Kidney (tissue), 14 donors: ENCODE measurements around the gene ACOT9. TPM values are rescaled to one million over a fixed set of nuclear protein-coding genes. Genes with fewer than 3 reads are reported as not detected.

Experiments
- DNase-seq, 5 donors: peaks; one replicate each; pipeline ENCODE4 v3.0.0-alpha.2; 2013 to 2020
- FAIRE-seq: peaks from 2 replicates; lab custom pipeline; 2012; peaks lifted over from hg19 to GRCh38; lab: Jason Lieb, UNC
- H3K27ac ChIP-seq, 2 donors: one replicate each; pipeline ENCODE4 v1.7.0; 2013; ENCODE audit warnings: low read depth in 2 of 2, low read length in 2 of 2, inconsistent platforms in 1 of 2
- H3K27me3 ChIP-seq: one replicate; pipeline ENCODE4 v1.7.1; 2013; ENCODE audit warnings: low read length, inconsistent platforms; ENCODE audit not compliant: control insufficient read depth, insufficient read depth
- H3K36me3 ChIP-seq, 3 donors: one replicate each; pipeline versions ENCODE4 v1.7.0 to v1.7.1; 2013; ENCODE audit warnings: low read length in 3 of 3, control low read depth in 1 of 3, inconsistent platforms in 1 of 3; ENCODE audit not compliant: insufficient read depth in 3 of 3, control insufficient read depth in 2 of 3
- H3K4me1 ChIP-seq, 3 donors: one replicate each; pipeline versions ENCODE4 v1.7.0 to v1.7.1; 2013; ENCODE audit warnings: low read length in 3 of 3, inconsistent platforms in 1 of 3, low read depth in 1 of 3; ENCODE audit not compliant: control insufficient read depth in 2 of 3, insufficient read depth in 2 of 3
- H3K4me3 ChIP-seq, 3 donors: one replicate each; pipeline versions ENCODE4 v1.7.0 to v1.8.1; 2013; ENCODE audit warnings: low read length in 3 of 3, control low read depth in 1 of 3, inconsistent platforms in 1 of 3
- H3K9ac ChIP-seq, 3 donors: one replicate each; pipeline versions ENCODE4 v1.7.0 to v1.7.1; 2013; ENCODE audit warnings: low read length in 3 of 3, control low read depth in 1 of 3, inconsistent platforms in 1 of 3
- H3K9me3 ChIP-seq, 3 donors: one replicate each; pipeline versions ENCODE4 v1.7.0 to v1.7.1; 2013; ENCODE audit warnings: low read length in 3 of 3, control low read depth in 1 of 3, inconsistent platforms in 1 of 3; ENCODE audit not compliant: control insufficient read depth in 2 of 3, insufficient read depth in 1 of 3
- CTCF ChIP-seq: IDR thresholded peaks from 3 replicates; pipeline ENCODE4 v1.5.1; 2012; ENCODE audit warnings: mild to moderate bottlenecking, moderate library complexity, borderline replicate concordance; ENCODE audit not compliant: insufficient read depth; ENCODE audit errors: extremely low read depth
- intact Hi-C: fragments of 100-400 bp; cut with DNase I; formaldehyde crosslinking; loops from one replicate; pipeline ENCODE4 v1.11.1; 2022
- polyA plus RNA-seq: library from polyadenylated mRNA; stranded (reverse); fragments of 350-450 nt; fragmentation: Illumina TruSeq; extraction: RNeasy Lipid Tissue Mini Kit (QIAGEN cat#74804); gene quantifications from one replicate; pipeline ENCODE4 v1.2.3, GENCODE V29; 2014; ENCODE audit warnings: low read depth, low replicate concordance; ENCODE audit not compliant: insufficient read depth
- total RNA-seq: library from RNA; stranded (reverse); fragmentation: NEBNext Ultra II Directional; extraction: Animal tissue kit (Norgen Biotek cat#: 25700); gene quantifications from one replicate; pipeline ENCODE4 v1.2.1, GENCODE V29; 2021
- donor health status: control.
- donor health status: control.
- donor health status: control.
- donor health status: control.
- donor health status: control.
- donor health status: DM: yes; HTN: yes; CAD: no.
- donor health status: Normal renal cell carcinoma (clear cell type).

The ACOT9 gene
- total and polyA plus RNA-seq, 2 donors from 2014 or later: 24.9 to 42.7 TPM

GRCh38 chrX:23783589-23784469 is 40.8 kb upstream of the ACOT9 start:
- FAIRE-seq: no peak
- Histone ChIP-seq H3K36me3 (peaks cover 0 to 20% (median 2%) of the 10 kb centered on the region in 3 donors), H3K27me3 (no peaks in the 10 kb centered on the region), H3K9me3 (no peaks in the 10 kb centered on the region), H3K27ac (peak overlapping the region; percentile 88 to 95), H3K4me1 (peaks cover 0 to 5% (median 0%) of the 10 kb centered on the region in 3 donors), H3K4me3 (peak overlapping the region; percentile 93 to 94 (median 93)), H3K9ac (peak overlapping the region; percentile 62 to 87 (median 87))
- intact Hi-C loops: loop anchor here (10.0 kb wide), 1 partner anchor 121 kb away; the partner anchor contains the start of genes APOO and CXorf58
- no peak for TF ChIP-seq CTCF
- DNase-seq: no peak

GRCh38 chrX:23782863-23783588 is 40.0 kb upstream of the ACOT9 start, which contains the start of gene SAT1:
SAT1 (plus strand) TSS chrX:23783173; CDS start chrX:23783352, 179 bp downstream.
- DNase-seq: peak; percentile 94 to 99 (median 95)
- Histone ChIP-seq H3K4me1 (no peaks in the 10 kb centered on the region), H3K27me3 (no peaks in the 10 kb centered on the region), H3K4me3 (peak within 1 kb of the TSS; percentile 93 to 94 (median 93)), H3K9me3 (no peaks in the 10 kb centered on the region), H3K27ac (peak within 1 kb of the TSS; percentile 91 to 95), H3K9ac (peak within 1 kb of the TSS; percentile 86 to 95 (median 92)), H3K36me3 (peaks cover 0 to 20% (median 2%) of the 10 kb centered on the region in 3 donors)
- intact Hi-C loops: loop anchor here (10.0 kb wide), 1 partner anchor 122 kb away; the partner anchor contains the start of genes APOO and CXorf58
- FAIRE-seq: peak; percentile 94
- peak; percentile 49 for TF ChIP-seq CTCF

GRCh38 chrX:23782455-23782854 is 39.4 kb upstream of the ACOT9 start:
- peak overlapping the region in 1 of 3 donors; percentile 46 for H3K9ac ChIP-seq
- intact Hi-C loops: loop anchor here (10.0 kb wide), 1 partner anchor 122 kb away; the partner anchor contains the start of genes APOO and CXorf58
- no peak for FAIRE-seq

More at GRCh38 chrX:23782455-23782854, 39.4 kb upstream of the ACOT9 start:
- peak overlapping the region; percentile 43 to 80 for H3K27ac ChIP-seq
- no peaks in the 10 kb centered on the region for H3K27me3 ChIP-seq
- no peaks in the 10 kb centered on the region for H3K9me3 ChIP-seq
- peaks cover 0 to 20% (median 2%) of the 10 kb centered on the region in 3 donors for H3K36me3 ChIP-seq
- no peak for TF ChIP-seq CTCF
- DNase-seq: no peak
- H3K4me1 ChIP-seq: no peaks in the 10 kb centered on the region
- H3K4me3 ChIP-seq: peak overlapping the region; percentile 16 to 56 (median 54)
